Measurements from ENCODE around the gene CHMP2B.
"Not testable (repeated sequence)": the region's sequence is repeated elsewhere in the genome, so short reads cannot be mapped to it uniquely, and the experiment has no call there.

The CHMP2B gene

GRCh38 chr3:87228316-87228715 is 1.2 kb downstream of the CHMP2B start:
- TF ChIP-seq, protein P1, sequence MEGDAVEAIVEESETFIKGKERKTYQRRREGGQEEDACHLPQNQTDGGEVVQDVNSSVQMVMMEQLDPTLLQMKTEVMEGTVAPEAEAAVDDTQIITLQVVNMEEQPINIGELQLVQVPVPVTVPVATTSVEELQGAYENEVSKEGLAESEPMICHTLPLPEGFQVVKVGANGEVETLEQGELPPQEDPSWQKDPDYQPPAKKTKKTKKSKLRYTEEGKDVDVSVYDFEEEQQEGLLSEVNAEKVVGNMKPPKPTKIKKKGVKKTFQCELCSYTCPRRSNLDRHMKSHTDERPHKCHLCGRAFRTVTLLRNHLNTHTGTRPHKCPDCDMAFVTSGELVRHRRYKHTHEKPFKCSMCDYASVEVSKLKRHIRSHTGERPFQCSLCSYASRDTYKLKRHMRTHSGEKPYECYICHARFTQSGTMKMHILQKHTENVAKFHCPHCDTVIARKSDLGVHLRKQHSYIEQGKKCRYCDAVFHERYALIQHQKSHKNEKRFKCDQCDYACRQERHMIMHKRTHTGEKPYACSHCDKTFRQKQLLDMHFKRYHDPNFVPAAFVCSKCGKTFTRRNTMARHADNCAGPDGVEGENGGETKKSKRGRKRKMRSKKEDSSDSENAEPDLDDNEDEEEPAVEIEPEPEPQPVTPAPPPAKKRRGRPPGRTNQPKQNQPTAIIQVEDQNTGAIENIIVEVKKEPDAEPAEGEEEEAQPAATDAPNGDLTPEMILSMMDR (conservative IDR thresholded peaks at IDR 0.05), result no peak
- no peak for TF ChIP-seq ZFX (IDR thresholded peaks at IDR 0.05)
- no peak overlapping the region for H3K27ac ChIP-seq

GRCh38 chr3:87229113-87229512 is 2.0 kb downstream of the CHMP2B start:
- H3K27ac ChIP-seq, result no peak overlapping the region
- no peak for TF ChIP-seq ZFX (IDR thresholded peaks at IDR 0.05)
- TF ChIP-seq, protein P1 (conservative IDR thresholded peaks at IDR 0.05), result no peak

DNA sequence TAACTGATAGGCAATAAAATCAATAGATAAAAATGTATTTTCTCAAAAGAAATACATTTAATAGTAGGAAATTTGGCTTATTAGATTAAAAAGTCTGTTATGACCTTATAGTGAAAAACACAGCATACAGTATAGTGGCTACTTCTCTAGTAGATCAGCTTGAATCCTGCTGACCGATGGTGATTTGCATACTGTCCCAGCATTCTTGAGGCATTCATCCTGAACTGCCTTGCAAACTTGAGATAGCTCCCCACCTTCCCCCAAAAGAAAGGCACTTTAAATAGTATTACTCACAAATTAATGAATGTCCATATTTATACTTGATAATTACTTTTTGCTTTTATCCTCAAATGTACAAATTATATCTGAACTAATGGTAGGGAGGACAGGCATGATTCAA is 6.7 kb downstream of the CHMP2B start:
- H3K27ac ChIP-seq, result no peak overlapping the region
- TF ChIP-seq, protein P1 (conservative IDR thresholded peaks at IDR 0.05), result no peak

DNA sequence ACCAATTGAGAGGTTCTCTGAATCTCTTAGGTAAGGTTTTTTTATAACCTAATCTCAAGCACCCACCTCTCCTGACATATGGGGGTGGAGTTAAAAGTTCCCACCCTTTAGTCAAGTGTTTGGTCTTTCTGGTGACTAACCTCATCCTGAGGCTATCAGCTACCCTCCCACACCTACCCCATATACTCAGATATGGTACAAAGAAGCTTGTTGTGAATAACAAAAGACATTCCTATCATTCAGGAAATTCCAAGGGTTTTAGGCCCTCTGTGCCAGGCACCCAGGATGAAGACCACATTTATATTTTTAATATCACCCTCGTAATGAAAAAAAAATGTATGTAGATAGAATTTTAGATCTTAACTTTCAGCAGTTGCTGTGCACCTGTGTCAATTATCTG is 9.0 kb downstream of the CHMP2B start:
- TF ChIP-seq, protein P1 (conservative IDR thresholded peaks at IDR 0.05), result no peak
- no peak for TF ChIP-seq ZFX (IDR thresholded peaks at IDR 0.05)
- no peak overlapping the region for H3K27ac ChIP-seq

DNA sequence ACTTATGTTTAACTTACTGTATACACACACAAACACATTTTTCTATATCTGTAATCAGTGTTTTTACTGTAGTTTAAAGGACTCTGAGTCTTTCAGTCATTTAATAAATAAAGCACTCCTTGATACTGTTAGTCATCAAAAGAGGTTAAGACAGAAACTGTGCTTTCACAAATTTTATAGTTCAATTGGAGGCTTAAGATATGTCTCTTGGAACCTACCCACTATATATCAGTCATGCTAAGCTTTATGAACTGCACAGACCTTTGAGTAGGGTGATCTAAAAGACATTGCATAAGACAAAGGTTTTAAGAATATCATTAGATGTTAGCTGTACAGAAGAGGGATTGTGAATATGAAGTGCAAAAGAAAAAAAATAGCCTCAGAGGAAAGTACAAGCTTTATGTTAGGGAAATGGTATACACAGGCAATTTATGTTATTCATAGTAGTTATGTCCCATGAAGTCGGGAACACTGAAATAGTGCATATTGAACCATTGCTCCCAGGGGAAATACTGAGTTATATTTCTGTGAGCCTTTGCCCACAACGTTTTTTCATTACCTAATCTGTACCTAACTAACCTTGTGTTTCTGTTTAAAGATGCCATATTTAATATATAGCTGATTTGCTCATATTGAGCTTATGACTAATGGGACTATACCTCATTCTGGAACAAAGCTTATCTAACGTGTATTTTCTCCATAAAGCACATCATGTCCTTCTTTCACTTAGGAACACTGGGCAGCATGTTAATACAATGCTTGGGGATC is 19.7 kb downstream of the CHMP2B start:
- no peak overlapping the region for H3K27ac ChIP-seq
- TF ChIP-seq, protein P1 (conservative IDR thresholded peaks at IDR 0.05), result no peak
- TF ChIP-seq ZFX (IDR thresholded peaks at IDR 0.05), result no peak

- TF ChIP-seq ZFX (IDR thresholded peaks at IDR 0.05), result no peak
- TF ChIP-seq, protein P1 (conservative IDR thresholded peaks at IDR 0.05), result no peak
- no peak overlapping the region for H3K27ac ChIP-seq
Observed at GRCh38 chr3:87247430-87247773, 20.3 kb downstream of the CHMP2B start.

DNA sequence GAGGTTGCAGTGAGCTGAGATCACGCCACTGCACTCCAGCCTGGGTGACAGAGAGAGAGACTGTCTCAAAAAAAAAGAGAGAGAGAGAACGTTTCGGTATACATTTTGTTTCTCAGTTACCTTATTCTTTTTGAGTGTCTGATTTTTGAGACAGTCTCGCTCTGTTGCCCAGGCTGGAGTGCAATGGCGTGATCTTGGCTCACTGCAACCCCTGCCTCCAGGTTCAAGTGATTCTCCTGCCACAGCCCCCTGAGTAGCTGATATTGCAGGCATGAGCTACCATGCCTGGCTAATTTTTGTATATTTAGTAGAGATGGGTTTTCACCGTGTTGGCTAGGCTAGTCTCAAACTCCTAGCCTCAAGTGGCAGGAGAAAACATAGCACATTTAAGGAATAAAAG is 21.1 kb downstream of the CHMP2B start:
- not testable (repeated sequence) for H3K27ac ChIP-seq

- TF ChIP-seq ZFX (IDR thresholded peaks at IDR 0.05), result no peak
- TF ChIP-seq, protein P1 (conservative IDR thresholded peaks at IDR 0.05), result no peak
- H3K27ac ChIP-seq, result no peak overlapping the region
Observed at GRCh38 chr3:87248831-87249230, 21.7 kb downstream of the CHMP2B start.
